ENCODE data around the gene CDC42BPG.

The CDC42BPG gene

DNA sequence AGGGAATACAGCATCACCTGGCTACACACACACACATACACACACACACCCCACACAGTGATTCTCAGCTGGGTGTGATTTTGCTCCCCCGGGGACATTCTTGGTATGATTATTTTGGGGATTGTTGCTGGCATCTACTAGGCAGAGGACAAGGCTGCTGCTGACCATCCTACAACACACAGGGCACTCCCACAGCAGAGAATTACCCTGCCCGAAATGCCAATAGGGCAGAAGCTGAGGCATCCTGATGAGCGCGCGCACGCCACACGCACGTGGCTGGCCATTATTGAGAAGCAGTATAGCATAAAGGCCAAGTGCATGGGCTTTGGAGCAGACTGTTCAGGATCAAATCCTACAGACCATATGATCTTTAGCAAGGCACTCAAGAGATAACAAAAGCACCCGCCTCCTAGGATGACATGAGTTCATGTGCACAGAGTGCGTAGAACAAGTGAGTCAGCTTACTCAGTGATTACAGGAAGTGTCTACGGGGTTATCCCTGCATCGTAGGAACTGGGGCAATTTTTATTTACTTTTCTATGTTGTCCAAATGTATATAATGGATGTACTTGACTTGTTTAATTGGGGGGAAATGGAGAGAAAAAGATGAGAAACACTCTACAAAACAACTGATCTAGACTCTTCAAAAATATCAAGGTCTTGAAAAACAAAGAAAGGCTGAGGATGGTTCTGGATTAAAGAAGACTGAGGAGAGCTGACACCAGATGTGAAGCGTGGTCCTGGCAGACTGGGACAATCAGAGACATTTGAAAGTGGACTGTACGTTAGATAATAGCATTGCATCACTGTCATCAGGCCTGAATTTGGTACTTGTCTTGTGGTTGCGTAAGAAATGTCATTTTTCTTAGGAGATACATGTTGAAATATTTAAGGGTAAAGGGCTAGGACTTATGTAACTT, 41.2 kb upstream of the CDC42BPG start:
- Histone ChIP-seq H3K9me3 (ENCODE audit: low read length) (no peaks in the 10 kb centered on the region), H3K36me3 (ENCODE audit: insufficient read depth, low read length) (no peaks in the 10 kb centered on the region), H3K4me1 (ENCODE audit: insufficient read depth, low read length) (peaks cover 16% of the 10 kb centered on the region), H2AFZ (ENCODE audit: low read depth, low read length) (no peak overlapping the region), H3K27me3 (ENCODE audit: insufficient read depth, low read length) (peaks cover 3% of the 10 kb centered on the region), H3K4me3 (ENCODE audit: low read length) (no peak overlapping the region)

- H3K4me3 ChIP-seq (ENCODE audit: low read length): no peak overlapping the region
- H2AFZ ChIP-seq (ENCODE audit: low read depth, low read length): no peak overlapping the region
- no peaks in the 10 kb centered on the region for H3K9me3 ChIP-seq (ENCODE audit: low read length)
- peaks cover 3% of the 10 kb centered on the region for H3K27me3 ChIP-seq (ENCODE audit: insufficient read depth, low read length)
- no peaks in the 10 kb centered on the region for H3K36me3 ChIP-seq (ENCODE audit: insufficient read depth, low read length)
- peaks cover 32% of the 10 kb centered on the region for H3K4me1 ChIP-seq (ENCODE audit: insufficient read depth, low read length)
Measured at GRCh38 chr11:64884019-64884418, 39.6 kb upstream of the CDC42BPG start.

DNA sequence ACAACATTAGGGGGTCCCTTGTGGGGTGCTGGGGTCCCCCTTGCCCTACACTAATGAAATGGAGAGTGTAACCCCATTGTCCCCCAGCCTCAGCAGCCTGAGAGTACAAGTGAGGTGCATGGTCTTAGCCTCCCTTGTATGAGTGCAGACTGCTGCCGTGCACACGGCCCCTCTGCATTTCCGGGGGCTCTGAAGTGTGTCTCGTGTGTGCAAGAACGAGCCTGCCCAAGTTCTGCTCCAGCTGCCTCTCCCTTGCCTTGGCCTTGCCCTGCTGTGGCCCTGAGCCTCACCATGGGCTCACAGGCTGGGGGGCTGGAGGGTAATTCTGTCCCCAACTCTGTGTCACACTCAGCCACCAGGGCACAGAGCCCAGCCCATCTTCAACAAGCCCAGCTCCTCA, 39.1 kb upstream of the CDC42BPG start:
- H3K9me3 ChIP-seq (ENCODE audit: low read length): no peaks in the 10 kb centered on the region
- H3K27me3 ChIP-seq (ENCODE audit: insufficient read depth, low read length): peaks cover 3% of the 10 kb centered on the region
- peaks cover 30% of the 10 kb centered on the region for H3K4me1 ChIP-seq (ENCODE audit: insufficient read depth, low read length)
- H3K36me3 ChIP-seq (ENCODE audit: insufficient read depth, low read length): no peaks in the 10 kb centered on the region
- no peak overlapping the region for H3K4me3 ChIP-seq (ENCODE audit: low read length)
- H2AFZ ChIP-seq (ENCODE audit: low read depth, low read length): no peak overlapping the region

GRCh38 chr11:64882243-64882642, 37.8 kb upstream of the CDC42BPG start:
- Histone ChIP-seq H3K9me3 (ENCODE audit: low read length) (no peaks in the 10 kb centered on the region), H3K36me3 (ENCODE audit: insufficient read depth, low read length) (no peaks in the 10 kb centered on the region), H2AFZ (ENCODE audit: low read depth, low read length) (no peak overlapping the region), H3K4me3 (ENCODE audit: low read length) (no peak overlapping the region), H3K4me1 (ENCODE audit: insufficient read depth, low read length) (peaks cover 34% of the 10 kb centered on the region), H3K27me3 (ENCODE audit: insufficient read depth, low read length) (peaks cover 3% of the 10 kb centered on the region)

DNA sequence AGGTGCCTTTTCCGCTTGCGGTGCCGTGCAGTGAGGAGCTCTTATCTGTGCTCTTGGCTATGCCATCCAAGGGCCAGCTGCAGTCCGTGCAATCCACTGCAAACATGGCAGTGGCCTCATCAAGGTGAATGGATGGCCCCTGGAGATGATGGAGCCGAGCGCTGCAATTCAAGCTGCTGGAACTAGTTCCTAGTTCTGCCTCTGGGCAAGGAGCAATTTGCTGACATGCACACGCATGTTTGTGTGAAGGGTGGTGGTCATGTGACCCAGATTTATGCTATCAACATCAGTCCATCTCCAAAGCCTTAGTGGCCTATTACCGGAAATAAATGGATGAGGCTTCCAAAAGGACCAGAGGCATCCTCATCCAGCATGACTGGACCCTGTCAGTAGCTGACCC, 37.0 kb upstream of the CDC42BPG start:
- Histone ChIP-seq H3K4me3 (ENCODE audit: low read length) (no peak overlapping the region), H2AFZ (ENCODE audit: low read depth, low read length) (no peak overlapping the region), H3K36me3 (ENCODE audit: insufficient read depth, low read length) (no peaks in the 10 kb centered on the region), H3K4me1 (ENCODE audit: insufficient read depth, low read length) (peaks cover 42% of the 10 kb centered on the region), H3K27me3 (ENCODE audit: insufficient read depth, low read length) (peaks cover 3% of the 10 kb centered on the region), H3K9me3 (ENCODE audit: low read length) (no peaks in the 10 kb centered on the region)

DNA sequence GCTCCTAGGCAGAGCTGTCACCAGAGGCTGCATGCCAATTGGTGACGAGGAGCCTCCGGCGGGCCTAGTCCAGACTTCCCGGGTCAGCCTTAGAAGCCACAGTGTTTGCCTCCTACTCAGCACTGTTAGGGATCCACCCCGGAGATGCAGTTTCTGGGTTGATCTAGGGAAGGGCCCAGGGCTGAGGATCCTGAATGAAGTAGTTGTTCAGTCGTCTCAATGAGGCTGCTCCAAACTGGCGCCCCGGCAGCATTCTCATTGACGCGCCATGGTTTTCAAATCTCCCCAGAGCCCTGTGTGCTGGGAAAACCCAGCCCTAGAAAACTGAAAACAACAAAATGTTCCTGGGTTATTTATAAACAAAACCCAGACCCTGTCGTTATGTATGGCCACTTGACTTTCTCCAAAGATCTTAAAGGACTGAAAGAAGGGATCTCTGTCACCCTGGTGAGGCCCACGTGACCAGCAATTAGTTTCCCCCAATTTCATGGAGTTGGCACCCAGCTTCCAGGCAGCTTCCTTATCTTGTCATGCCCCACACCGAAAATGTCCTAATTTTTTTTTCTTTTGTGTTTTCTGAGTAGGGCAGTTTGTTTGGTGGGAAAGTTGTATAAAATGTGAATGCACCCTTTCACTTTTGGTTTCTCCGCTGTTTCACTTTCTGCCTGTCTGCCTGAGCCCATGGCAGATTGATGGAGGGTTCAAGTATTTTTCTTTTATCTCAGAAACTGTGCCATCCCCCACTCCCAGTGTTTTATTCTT, 36.0 kb upstream of the CDC42BPG start:
- no peak overlapping the region for H3K4me3 ChIP-seq (ENCODE audit: low read length)
- no peaks in the 10 kb centered on the region for H3K36me3 ChIP-seq (ENCODE audit: insufficient read depth, low read length)

GRCh38 chr11:64879244-64879900, 34.9 kb upstream of the CDC42BPG start:
- peak overlapping the region; percentile 94 for H3K4me3 ChIP-seq (ENCODE audit: low read length)
- H2AFZ ChIP-seq (ENCODE audit: low read depth, low read length): peak overlapping the region; percentile 38
- H3K9me3 ChIP-seq (ENCODE audit: low read length): no peaks in the 10 kb centered on the region
- peaks cover 3% of the 10 kb centered on the region for H3K27me3 ChIP-seq (ENCODE audit: insufficient read depth, low read length)
- peaks cover 47% of the 10 kb centered on the region for H3K4me1 ChIP-seq (ENCODE audit: insufficient read depth, low read length)
- H3K36me3 ChIP-seq (ENCODE audit: insufficient read depth, low read length): peaks cover under 1% of the 10 kb centered on the region

More for the DNA sequence above, 36.0 kb upstream of the CDC42BPG start:
- Histone ChIP-seq H2AFZ (ENCODE audit: low read depth, low read length) (no peak overlapping the region), H3K27me3 (ENCODE audit: insufficient read depth, low read length) (peaks cover 3% of the 10 kb centered on the region), H3K9me3 (ENCODE audit: low read length) (no peaks in the 10 kb centered on the region), H3K4me1 (ENCODE audit: insufficient read depth, low read length) (peaks cover 48% of the 10 kb centered on the region)

DNA sequence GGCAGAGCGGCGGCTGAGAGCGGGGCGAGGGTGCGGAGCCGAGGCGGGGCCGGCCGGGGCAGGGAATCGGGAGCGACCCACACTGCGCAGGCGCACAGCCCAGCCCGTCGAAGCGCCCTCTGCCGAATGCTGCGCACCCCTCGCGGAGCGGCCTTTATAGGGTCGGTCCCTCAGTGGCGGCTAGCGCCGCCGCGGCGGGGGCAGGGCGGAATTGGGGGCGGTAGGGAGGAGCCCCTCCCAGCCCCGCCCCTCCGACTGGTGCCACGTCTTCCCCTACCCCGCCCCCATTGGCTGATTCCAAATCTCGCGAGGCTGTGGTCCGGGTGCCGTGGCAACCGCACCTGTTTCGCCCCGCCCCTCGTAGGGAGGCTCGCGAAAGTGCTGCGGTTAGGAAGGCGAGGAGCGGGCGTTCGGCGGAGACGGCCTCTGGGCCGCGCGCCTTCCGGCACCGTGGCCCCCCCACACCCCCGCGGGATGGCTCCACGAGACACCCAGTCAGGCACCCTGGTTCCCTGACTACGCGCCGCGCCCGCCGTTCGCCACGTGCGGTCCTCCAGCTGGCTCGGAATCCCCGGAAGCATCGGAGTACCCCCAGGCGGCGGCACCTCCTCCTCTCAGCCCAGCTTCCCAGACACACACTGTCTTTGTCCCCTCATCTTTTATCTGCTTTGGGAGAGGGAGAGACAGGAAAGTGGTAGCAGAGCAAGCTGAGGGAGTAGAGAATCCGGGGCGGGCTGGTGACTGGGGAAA, 34.2 kb upstream of the CDC42BPG start, which contains the start of gene EHD1:
EHD1 (minus strand) TSS at position 128 of the 750 bp plus-strand sequence. CDS start 157 bp downstream, outside the sequence.
- Histone ChIP-seq H3K36me3 (ENCODE audit: insufficient read depth, low read length) (peaks cover 3% of the 10 kb centered on the region), H3K27me3 (ENCODE audit: insufficient read depth, low read length) (peaks cover 3% of the 10 kb centered on the region), H3K4me3 (ENCODE audit: low read length) (peak within 1 kb of the TSS; percentile 94), H2AFZ (ENCODE audit: low read depth, low read length) (peak within 1 kb of the TSS; percentile 47), H3K4me1 (ENCODE audit: insufficient read depth, low read length) (peaks cover 47% of the 10 kb centered on the region), H3K9me3 (ENCODE audit: low read length) (no peaks in the 10 kb centered on the region)

DNA sequence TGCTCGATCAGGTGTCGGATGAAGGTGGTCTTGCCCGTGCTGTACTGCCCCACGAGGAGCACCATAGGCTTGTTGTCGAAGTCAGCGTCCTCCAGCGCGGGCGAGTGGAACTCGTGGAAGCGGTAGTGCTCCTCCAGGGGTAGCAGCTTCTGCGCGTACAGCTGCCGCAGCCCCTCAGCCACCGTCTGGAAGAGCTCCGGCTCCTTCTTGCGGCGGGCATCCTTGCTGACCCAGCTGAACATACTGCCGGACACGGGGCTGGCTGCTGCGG, 33.7 kb upstream of the CDC42BPG start:
- H3K27me3 ChIP-seq (ENCODE audit: insufficient read depth, low read length): peaks cover 3% of the 10 kb centered on the region
- peak overlapping the region; percentile 77 for H3K4me3 ChIP-seq (ENCODE audit: low read length)
- peaks cover 47% of the 10 kb centered on the region for H3K4me1 ChIP-seq (ENCODE audit: insufficient read depth, low read length)
- peaks cover 6% of the 10 kb centered on the region for H3K36me3 ChIP-seq (ENCODE audit: insufficient read depth, low read length)
- H2AFZ ChIP-seq (ENCODE audit: low read depth, low read length): peak overlapping the region; percentile 47
- H3K9me3 ChIP-seq (ENCODE audit: low read length): no peaks in the 10 kb centered on the region

GRCh38 chr11:64877390-64878222, 33.2 kb upstream of the CDC42BPG start:
- peaks cover 47% of the 10 kb centered on the region for H3K4me1 ChIP-seq (ENCODE audit: insufficient read depth, low read length)

DNA sequence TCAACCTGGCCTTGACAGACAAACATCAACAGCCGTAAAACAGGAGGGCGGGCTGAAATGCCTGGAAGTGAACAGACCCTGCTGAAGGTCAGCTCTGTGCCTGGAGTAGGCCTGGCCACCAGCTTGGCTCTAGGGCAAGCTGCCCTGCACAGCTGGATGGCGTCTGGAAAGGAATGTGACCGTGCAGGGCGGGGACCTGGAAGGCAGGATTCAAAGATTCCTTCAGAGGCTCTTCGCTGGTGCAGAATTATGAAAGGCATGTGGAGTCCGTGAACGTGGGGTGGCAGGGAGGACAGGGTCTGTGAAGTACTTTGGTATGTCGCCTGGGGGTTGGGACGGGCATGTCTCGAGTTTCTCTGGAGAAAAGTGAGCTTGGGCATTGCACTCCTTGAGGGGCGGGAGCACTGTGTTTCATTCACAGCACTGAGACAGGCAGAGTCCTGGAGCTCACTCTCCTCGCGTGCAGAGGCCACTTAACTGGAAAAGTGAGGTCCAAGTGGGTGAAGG, 32.4 kb upstream of the CDC42BPG start:
- Histone ChIP-seq H3K36me3 (ENCODE audit: insufficient read depth, low read length) (peaks cover 12% of the 10 kb centered on the region), H2AFZ (ENCODE audit: low read depth, low read length) (no peak overlapping the region), H3K4me1 (ENCODE audit: insufficient read depth, low read length) (peaks cover 47% of the 10 kb centered on the region), H3K9me3 (ENCODE audit: low read length) (no peaks in the 10 kb centered on the region), H3K27me3 (ENCODE audit: insufficient read depth, low read length) (no peaks in the 10 kb centered on the region), H3K4me3 (ENCODE audit: low read length) (peak overlapping the region; percentile 77)

More at GRCh38 chr11:64877390-64878222, 33.2 kb upstream of the CDC42BPG start:
- peak overlapping the region; percentile 47 for H2AFZ ChIP-seq (ENCODE audit: low read depth, low read length)
- peaks cover 3% of the 10 kb centered on the region for H3K27me3 ChIP-seq (ENCODE audit: insufficient read depth, low read length)
- peak overlapping the region; percentile 77 for H3K4me3 ChIP-seq (ENCODE audit: low read length)
- H3K9me3 ChIP-seq (ENCODE audit: low read length): no peaks in the 10 kb centered on the region
- peaks cover 10% of the 10 kb centered on the region for H3K36me3 ChIP-seq (ENCODE audit: insufficient read depth, low read length)
